ENCODE results near the gene SCG3.
A peak's percentile ranks its signal among the peaks of the same experiment; 100 is the strongest.

- TF ChIP-seq CTCF (IDR thresholded peaks at IDR 0.05; ENCODE audit: low read depth, low read length) = peak; percentile 29; the same call in 1 of the 2 replicates
- no peak for TF ChIP-seq EZH2phosphoT487 (IDR thresholded peaks at IDR 0.05; ENCODE audit: low read depth)
Observed at GRCh38 chr15:51759557-51760070, 78.3 kb downstream of the SCG3 start.

All from OCI-LY3 (cell line).